Glutamatergic neuron (in vitro differentiated cells): Measurements from ENCODE around the gene GIPC3. TPM values are rescaled to one million over a fixed set of nuclear protein-coding genes. Genes with fewer than 3 reads are reported as not detected.
"Not testable (repeated sequence)": the region's sequence is repeated elsewhere in the genome, so short reads cannot be mapped to it uniquely, and the experiment has no call there.

ENCODE experiments used
- DNase-seq: peaks from one replicate; pipeline ENCODE4 v3.0.0; 2022
- H3K27ac Mint-ChIP-seq: one replicate; pipeline ENCODE4 v1.8.0; 2020; ENCODE audit warnings: mild to moderate bottlenecking, mixed read lengths, inconsistent platforms; ENCODE audit not compliant: unreplicated experiment
- H3K27me3 Mint-ChIP-seq: one replicate; pipeline ENCODE4 v1.8.0; 2020; ENCODE audit warnings: mild to moderate bottlenecking, moderate library complexity, mixed read lengths, inconsistent platforms; ENCODE audit not compliant: unreplicated experiment
- H3K36me3 Mint-ChIP-seq: one replicate; pipeline ENCODE4 v1.8.0; 2020; ENCODE audit warnings: mild to moderate bottlenecking, mixed read lengths, inconsistent platforms; ENCODE audit not compliant: unreplicated experiment
- H3K4me1 Mint-ChIP-seq: one replicate; pipeline ENCODE4 v1.8.0; 2020; ENCODE audit warnings: mild to moderate bottlenecking, low read depth, mixed read lengths, inconsistent platforms; ENCODE audit not compliant: unreplicated experiment
- H3K4me3 Mint-ChIP-seq: one replicate; pipeline ENCODE4 v1.8.0; 2020; ENCODE audit warnings: mild to moderate bottlenecking, mixed read lengths, inconsistent platforms; ENCODE audit not compliant: unreplicated experiment
- H3K9me3 Mint-ChIP-seq: one replicate; pipeline ENCODE4 v1.8.0; 2020; ENCODE audit warnings: mild to moderate bottlenecking, moderate library complexity, mixed read lengths, inconsistent platforms; ENCODE audit not compliant: unreplicated experiment
- CTCF ChIP-seq: fragments of 200-600 bp; sonication (generic); IDR thresholded peaks from one replicate; pipeline ENCODE4 v1.5.0; 2021; ENCODE audit not compliant: partially characterized antibody, unreplicated experiment
- total RNA-seq: library from RNA; stranded (reverse); fragmentation: NEBNext Ultra II Directional; extraction: Animal tissue kit (Norgen Biotek cat#: 25700); gene quantifications from one replicate; pipeline ENCODE4 v1.2.1, GENCODE V29; 2021; ENCODE audit not compliant: unreplicated experiment

GIPC3 gene
- total RNA-seq, 1 donor from 2014 or later: 0.20 TPM

- peaks cover 6% of the 10 kb centered on the region for H3K27me3 Mint-ChIP-seq
- TF ChIP-seq CTCF: no peak
Measured at GRCh38 chr19:3580156-3580934, 4.9 kb upstream of the GIPC3 start.

GRCh38 chr19:3581792-3582191 lies 3.5 kb upstream of the GIPC3 start:
- H3K36me3 Mint-ChIP-seq, H3K9me3 Mint-ChIP-seq, H3K27me3 Mint-ChIP-seq, H3K27ac Mint-ChIP-seq, H3K4me3 Mint-ChIP-seq, DNase-seq, H3K4me1 Mint-ChIP-seq: not testable (repeated sequence)

More at GRCh38 chr19:3580156-3580934, 4.9 kb upstream of the GIPC3 start:
- Mint-ChIP-seq H3K4me1 (peaks cover 2% of the 10 kb centered on the region), H3K36me3 (peaks cover 1% of the 10 kb centered on the region), H3K9me3 (peaks cover 1% of the 10 kb centered on the region), H3K27ac (no peak overlapping the region), H3K4me3 (no peak overlapping the region)
- no peak for DNase-seq

GRCh38 chr19:3584036-3584802 lies 1.1 kb upstream of the GIPC3 start:
- not testable (repeated sequence) for H3K36me3 Mint-ChIP-seq, H3K27ac Mint-ChIP-seq, H3K27me3 Mint-ChIP-seq, H3K9me3 Mint-ChIP-seq, H3K4me3 Mint-ChIP-seq, DNase-seq, H3K4me1 Mint-ChIP-seq

- DNase-seq: peak; percentile 48
- Mint-ChIP-seq H3K4me1 (no peaks in the 10 kb centered on the region), H3K36me3 (no peaks in the 10 kb centered on the region), H3K4me3 (no peak overlapping the region), H3K27ac (no peak overlapping the region), H3K9me3 (no peaks in the 10 kb centered on the region), H3K27me3 (peaks cover 5% of the 10 kb centered on the region)
- TF ChIP-seq CTCF: peak; percentile 75
Measured at GRCh38 chr19:3586127-3586626, 899 bp downstream of the GIPC3 start.

- Mint-ChIP-seq H3K9me3 (peaks cover 4% of the 10 kb centered on the region), H3K36me3 (no peaks in the 10 kb centered on the region), H3K27ac (no peak overlapping the region), H3K4me3 (no peak overlapping the region), H3K27me3 (peaks cover 5% of the 10 kb centered on the region), H3K4me1 (no peaks in the 10 kb centered on the region)
- DNase-seq: no peak
- no peak for TF ChIP-seq CTCF
Measured at GRCh38 chr19:3586707-3587346, 1.5 kb downstream of the GIPC3 start.
